A549 (cell line): ENCODE measurements around the gene SCAANT1. TPM values are rescaled to one million over a fixed set of nuclear protein-coding genes. Genes with fewer than 3 reads are reported as not detected.

Experiments used
- ATAC-seq, 2 experiments: fragments of 200-7000 bp in 1 of 2; fragments of >200 bp in 1 of 2; cut with Nextera tagmentation in 1 of 2; cut with Tn5 transposase in 1 of 2; 3 replicates each; pipeline versions ENCODE4 v1.8.0 to v1.9.1; 2018 to 2020; ENCODE audit warnings: mild to moderate bottlenecking in 1 of 2, moderate library complexity in 1 of 2
- CTCF ChIA-PET: fragments of 300-600 bp; sonication (Branson Sonifier 250); formaldehyde crosslinking; extraction: SDS; loops from one replicate; lab custom pipeline; 2021; ENCODE audit warnings: antibody characterized with exemption, inconsistent platforms; lab: Yijun Ruan, JAX
- POLR2A ChIA-PET: fragments of 350-600 bp; formaldehyde crosslinking; extraction: SDS; loops from one replicate; lab custom pipeline; 2021; ENCODE audit warnings: antibody characterized with exemption, inconsistent platforms; lab: Yijun Ruan, JAX
- DNase-seq, 2 experiments: peaks; one replicate each; pipeline versions ENCODE4 v3.0.0 to v3.0.0-alpha.2; 2011 to 2016; ENCODE audit warnings: low read depth in 1 of 2, low spot score in 1 of 2
- FAIRE-seq: peaks from 2 replicates; lab custom pipeline; 2011; peaks lifted over from hg19 to GRCh38; lab: Jason Lieb, UNC
- H3K27ac ChIP-seq, 2 experiments: fragments of >200 bp; sonication (Bioruptor Twin); formaldehyde crosslinking; 3 replicates each; pipeline ENCODE4 v1.5.1; 2016 to 2017
- H3K4me1 ChIP-seq: fragments of >200 bp; sonication (Bioruptor Twin); formaldehyde crosslinking; 3 replicates; pipeline ENCODE4 v1.6.1; 2016
- H3K4me2 ChIP-seq: fragments of >200 bp; sonication (Bioruptor Twin); formaldehyde crosslinking; 3 replicates; pipeline ENCODE4 v1.6.1; 2016
- H3K4me3 ChIP-seq: fragments of >200 bp; sonication (Bioruptor Twin); formaldehyde crosslinking; 3 replicates; pipeline ENCODE4 v1.5.1; 2016
- H3K9me3 ChIP-seq: fragments of >200 bp; sonication (Bioruptor Twin); formaldehyde crosslinking; 3 replicates; pipeline ENCODE4 v1.6.1; 2016
- CHD4 ChIP-seq: fragments of 200-600 bp; sonication (generic); IDR thresholded peaks from 2 replicates; pipeline ENCODE4 v1.6.1; 2016; ENCODE audit warnings: antibody characterized with exemption, mild to moderate bottlenecking, borderline replicate concordance
- E2F6 ChIP-seq: IDR thresholded peaks from 2 replicates; pipeline ENCODE4 v1.6.1; 2012; ENCODE audit warnings: low read depth, borderline replicate concordance
- FOSL2 ChIP-seq, 2 experiments: fragments of 450-650 bp in 1 of 2; fragments of >200 bp in 1 of 2; sonication (Bioruptor Twin) in 1 of 2; formaldehyde crosslinking; IDR thresholded peaks; 2 replicates each; pipeline versions ENCODE4 v1.5.0 to v1.6.1; 2016 to 2020; ENCODE audit warnings: mild to moderate bottlenecking in 1 of 2, moderate library complexity in 1 of 2
- HOXB13 ChIP-seq: fragments of 250-450 bp; sonication (Bioruptor Pico); IDR thresholded peaks from 2 replicates; pipeline ENCODE4 v1.5.0; 2020; ENCODE audit warnings: low read depth, mild to moderate bottlenecking, moderate library complexity
- HOXB5 ChIP-seq: fragments of 250-450 bp; sonication (Bioruptor Pico); IDR thresholded peaks from 2 replicates; pipeline ENCODE4 v1.5.0; 2020; ENCODE audit warnings: mild to moderate bottlenecking, moderate library complexity
- JUNB ChIP-seq: fragments of >200 bp; sonication (Bioruptor Twin); formaldehyde crosslinking; IDR thresholded peaks from 2 replicates; pipeline ENCODE4 v1.6.1; 2016
- MAFK ChIP-seq: fragments of 450-650 bp; IDR thresholded peaks from 2 replicates; pipeline ENCODE4 v1.6.1; 2014; ENCODE audit not compliant: partially characterized antibody
- MAX ChIP-seq: IDR thresholded peaks from 2 replicates; pipeline ENCODE4 v1.6.1; 2012
- MAZ ChIP-seq: fragments of 150-350 bp; IDR thresholded peaks from 2 replicates; pipeline ENCODE4 v1.6.1; 2014; ENCODE audit warnings: antibody characterized with exemption, low read depth, low read length, borderline replicate concordance
- RARB ChIP-seq: fragments of 250-450 bp; sonication (Bioruptor Pico); IDR thresholded peaks from 2 replicates; pipeline ENCODE4 v1.8.0; 2021; ENCODE audit warnings: mild to moderate bottlenecking, moderate library complexity
- SMC3 ChIP-seq: fragments of >200 bp; sonication (Bioruptor Twin); formaldehyde crosslinking; IDR thresholded peaks from 3 replicates; pipeline ENCODE4 v1.6.1; 2018; ENCODE audit warnings: inconsistent platforms
- TP53 ChIP-seq: fragments of 250-450 bp; sonication (Bioruptor Pico); IDR thresholded peaks from 2 replicates; pipeline ENCODE4 v1.5.0; 2021; ENCODE audit warnings: mild to moderate bottlenecking, moderate library complexity
- WGBS: methylation state at CpG from one replicate; pipeline ENCODE4 v1.1.6; 2017; ENCODE audit errors: missing lambda C conversion rate; 5-methylcytosine and 5-hydroxymethylcytosine counted together
- polyA plus RNA-seq, 4 experiments: library from polyadenylated mRNA; depleted of rRNA in 3 of 4; stranded (reverse); fragments of >200 nt; fragmentation: RNase III in 1 of 4; extraction: RNeasy Plus Mini Kit Qiagen cat#74134 plus additional on column Dnase treatment in 1 of 4; gene quantifications; 2 replicates in 3 of 4; 3 replicates in 1 of 4; pipeline ENCODE4 v1.2.3, GENCODE V29; 2011 to 2017

Gene SCAANT1
- polyA plus RNA-seq, 2 of the 4 experiments (the other 2 are of a cell fraction) = not detected

- POLR2A ChIA-PET = no interaction called here
- peak; percentile 61 to 66; a peak in 2 of 6 replicates for ATAC-seq
Observed at GRCh38 chr3:63918321-63918720, 6.1 kb upstream of the SCAANT1 start.

GRCh38 chr3:63914312-63914711 is 2.1 kb upstream of the SCAANT1 start:
- 66% methylated on average over 5 of the region's 5 CpGs for WGBS
- Histone ChIP-seq H3K27ac (no peak overlapping the region), H3K4me1 (peaks cover 42% of the 10 kb centered on the region), H3K4me3 (no peak overlapping the region), H3K9me3 (no peaks in the 10 kb centered on the region), H3K4me2 (0 out of 3 replicates have a peak overlapping the region, but pooled peaks have one; percentile 95)
- TF ChIP-seq MAFK = peak; percentile 10
- no peak for TF ChIP-seq HOXB5 (CRISPR knock-in tag)
- FAIRE-seq = no peak
- ATAC-seq = no peak
- DNase-seq = no peak
- ChIA-PET CTCF (interaction anchor here (0.6 kb wide), 1 partner anchor 569 kb away, joined by 3 read pairs; no protein-coding TSS in a partner anchor), POLR2A (no interaction called here)

More at GRCh38 chr3:63918321-63918720, 6.1 kb upstream of the SCAANT1 start:
- CTCF ChIA-PET = no interaction called here
- Histone ChIP-seq H3K4me1 (peaks cover 26% of the 10 kb centered on the region), H3K4me2 (peak overlapping the region; percentile 46)
- TF ChIP-seq FOSL2 (IDR thresholded peaks at IDR 0.05) (no peak), FOSL2 (CRISPR knock-in tag; IDR thresholded peaks at IDR 0.05) (peak; percentile 46), HOXB13 (CRISPR knock-in tag) (no peak)
- TF ChIP-seq, all 56 proteins: peak for 1
- H3K4me3 ChIP-seq = no peak overlapping the region
- no peak overlapping the region for H3K27ac ChIP-seq
- DNase-seq (no peak), FAIRE-seq (no peak)
- H3K9me3 ChIP-seq = no peaks in the 10 kb centered on the region

GRCh38 chr3:63912768-63913588 is 795 bp upstream of the SCAANT1 start:
- WGBS = 16% methylated on average over 20 of the region's 46 CpGs
- peak; percentile 54 to 80 for DNase-seq

GRCh38 chr3:63911509-63911872 is 692 bp downstream of the SCAANT1 start:
- Histone ChIP-seq H3K4me3 (peak overlapping the region; percentile 74), H3K4me1 (peaks cover 23% of the 10 kb centered on the region), H3K9me3 (no peaks in the 10 kb centered on the region)
- POLR2A ChIA-PET = interaction anchor here (1.1 to 1.4 kb wide), 3 partner anchors 43 to 107 kb away, joined by 3 to 5 read pairs (median 3); no protein-coding TSS in a partner anchor
- WGBS = 3% methylated on average over 12 of the region's 18 CpGs
- CTCF ChIA-PET = interaction anchor here (1.0 to 1.1 kb wide), 2 partner anchors 17 to 34 kb away, joined by 3 to 4 read pairs; no protein-coding TSS in a partner anchor
- no peak for TF ChIP-seq MAX
- TF ChIP-seq, all 56 proteins: peak for 0
- DNase-seq (no peak), FAIRE-seq (no peak), ATAC-seq (peak in 1 of 2 experiments; percentile 44; a peak in 2 of 6 replicates)
- Histone ChIP-seq H3K27ac (peak overlapping the region; percentile 95 to 99), H3K4me2 (peak overlapping the region; percentile 83)

More at GRCh38 chr3:63912768-63913588, 795 bp upstream of the SCAANT1 start:
- POLR2A ChIA-PET = interaction anchor here (0.7 to 1.4 kb wide), 3 partner anchors 47 to 177 kb away, joined by 4 to 5 read pairs (median 4); no protein-coding TSS in a partner anchor
- TF ChIP-seq RARB (CRISPR knock-in tag) (no peak), MAFK (peak; percentile 33)
- peak; percentile 72 to 78 for ATAC-seq
- Histone ChIP-seq H3K9me3 (no peaks in the 10 kb centered on the region), H3K4me2 (peak overlapping the region; percentile 95), H3K27ac (peak overlapping the region; percentile 95 to 99), H3K4me3 (peak overlapping the region; percentile 74), H3K4me1 (peaks cover 31% of the 10 kb centered on the region)
- CTCF ChIA-PET = no interaction called here
- no peak for FAIRE-seq

GRCh38 chr3:63910891-63911290 is 1.3 kb downstream of the SCAANT1 start:
- TF ChIP-seq JUNB = no peak
- no peak for TF ChIP-seq SMC3
- TF ChIP-seq E2F6 = no peak
- no peak for TF ChIP-seq MAZ
- TF ChIP-seq CHD4 = no peak
- no peak for TF ChIP-seq TP53 (CRISPR knock-in tag)
- FAIRE-seq = no peak
- peak overlapping the region; percentile 95 to 99; a peak in 5 of 6 replicates for H3K27ac ChIP-seq
- WGBS = 38% methylated on average over 1 of the region's 1 CpG
- no peak for DNase-seq
- no peaks in the 10 kb centered on the region for H3K9me3 ChIP-seq
- peak overlapping the region; percentile 83 for H3K4me2 ChIP-seq
- POLR2A ChIA-PET = no interaction called here
- no peak for ATAC-seq
- CTCF ChIA-PET = interaction anchor here (1.1 kb wide), 1 partner anchor 18 kb away, joined by 3 read pairs; no protein-coding TSS in a partner anchor
- H3K4me3 ChIP-seq = peak overlapping the region; percentile 74; the same call in 2 of the 3 replicates
- H3K4me1 ChIP-seq = peaks cover 23% of the 10 kb centered on the region
